MCF 10A (cell line): ENCODE results near the gene RALGDS. TPM values are rescaled to one million over a fixed set of nuclear protein-coding genes. Genes with fewer than 3 reads are reported as not detected.
"Not testable (repeated sequence)": the region's sequence is repeated elsewhere in the genome, so short reads cannot be mapped to it uniquely, and the experiment has no call there.

Experiments
- BruUV-seq: library from RNA; stranded (reverse); fragments of 400-500 nt; replicated peaks from 2 replicates; lab custom pipeline; 2021; lab: Mats Ljungman, UMichigan
- CTCF ChIA-PET: fragments of 300-600 bp; sonication (Branson Sonifier 250); formaldehyde crosslinking; extraction: SDS; loops from one replicate; lab custom pipeline; 2021; ENCODE audit warnings: antibody characterized with exemption, inconsistent platforms; lab: Yijun Ruan, JAX
- POLR2A ChIA-PET: fragments of 300-600, 350-650 bp; sonication (Branson Sonifier 250); formaldehyde crosslinking; extraction: SDS; loops from one replicate; lab custom pipeline; 2020; ENCODE audit warnings: antibody characterized with exemption, inconsistent platforms; lab: Yijun Ruan, JAX
- DNase-seq: peaks from one replicate; pipeline ENCODE4 v3.0.0-alpha.2; 2018; ENCODE audit not compliant: unreplicated experiment
- H3K27ac Mint-ChIP-seq: one replicate; pipeline ENCODE4 v1.8.0; 2022; ENCODE audit warnings: mild to moderate bottlenecking, low read depth, mixed read lengths; ENCODE audit not compliant: unreplicated experiment
- H3K27me3 Mint-ChIP-seq: one replicate; pipeline ENCODE4 v1.8.0; 2022; ENCODE audit warnings: mixed read lengths; ENCODE audit not compliant: insufficient read depth, unreplicated experiment
- H3K36me3 Mint-ChIP-seq: one replicate; pipeline ENCODE4 v1.8.0; 2022; ENCODE audit warnings: mild to moderate bottlenecking, moderate library complexity, mixed read lengths; ENCODE audit not compliant: insufficient read depth, unreplicated experiment
- H3K4me1 Mint-ChIP-seq: one replicate; pipeline ENCODE4 v1.8.0; 2022; ENCODE audit warnings: mixed read lengths; ENCODE audit not compliant: insufficient read depth, unreplicated experiment
- H3K4me3 Mint-ChIP-seq: one replicate; pipeline ENCODE4 v1.8.0; 2022; ENCODE audit warnings: mild to moderate bottlenecking, moderate library complexity, mixed read lengths; ENCODE audit not compliant: unreplicated experiment
- H3K9me3 Mint-ChIP-seq: one replicate; pipeline ENCODE4 v1.8.0; 2022; ENCODE audit warnings: mixed read lengths; ENCODE audit not compliant: unreplicated experiment
- CTCF ChIP-seq: fragments of 200-600 bp; IDR thresholded peaks from one replicate; pipeline ENCODE4 v1.8.0; 2022; ENCODE audit warnings: antibody characterized with exemption, mild to moderate bottlenecking; ENCODE audit not compliant: unreplicated experiment
- intact Hi-C: fragments of 100-400 bp; cut with micrococcal nuclease; formaldehyde crosslinking; loops from 2 replicates; pipeline ENCODE4 v1.14.1; 2022
- total RNA-seq: library from RNA; stranded (reverse); gene quantifications from 2 replicates; pipeline ENCODE4 v1.2.3, GENCODE V29; 2022

Gene RALGDS
- total RNA-seq, 1 experiment from 2014 or later: 14.2 TPM

GRCh38 chr9:133063500-133064231, 57.4 kb downstream of the RALGDS start:
- intact Hi-C loops: no loop called here
- Mint-ChIP-seq H3K36me3 (no peaks in the 10 kb centered on the region), H3K27ac (no peak overlapping the region), H3K9me3 (no peaks in the 10 kb centered on the region), H3K4me1 (peaks cover 6% of the 10 kb centered on the region), H3K4me3 (no peak overlapping the region), H3K27me3 (no peaks in the 10 kb centered on the region)
- no peak for TF ChIP-seq CTCF
- DNase-seq: no peak
- no TSS peak for BruUV-seq
- ChIA-PET CTCF (no interaction called here), POLR2A (interaction anchor here (0.6 to 1.2 kb wide), 2 partner anchors 86 to 1293 kb away, joined by 3 read pairs; no protein-coding TSS in a partner anchor)

- intact Hi-C loops: no loop called here
Observed at GRCh38 chr9:133063159-133063499, 57.9 kb downstream of the RALGDS start.

GRCh38 chr9:133062569-133062968, 58.5 kb downstream of the RALGDS start:
- CTCF ChIA-PET: not testable (repeated sequence)

More at GRCh38 chr9:133063159-133063499, 57.9 kb downstream of the RALGDS start:
- TF ChIP-seq CTCF: no peak
- H3K4me1 Mint-ChIP-seq: peaks cover 6% of the 10 kb centered on the region
- POLR2A ChIA-PET: interaction anchor here (0.6 kb wide), 1 partner anchor 1293 kb away, joined by 3 read pairs; no protein-coding TSS in a partner anchor
- H3K27ac Mint-ChIP-seq: no peak overlapping the region
- no peak overlapping the region for H3K4me3 Mint-ChIP-seq
- no TSS peak for BruUV-seq
- H3K9me3 Mint-ChIP-seq: no peaks in the 10 kb centered on the region
- DNase-seq: no peak
- H3K36me3 Mint-ChIP-seq: no peaks in the 10 kb centered on the region
- H3K27me3 Mint-ChIP-seq: no peaks in the 10 kb centered on the region
- CTCF ChIA-PET: no interaction called here

GRCh38 chr9:133061764-133062145, 59.3 kb downstream of the RALGDS start, which contains the start of gene CEL:
TSS of gene CEL (plus strand) at chr9:133061981. CDS start at chr9:133062003, 22 bp downstream.
- not testable (repeated sequence) for H3K36me3 Mint-ChIP-seq

More at GRCh38 chr9:133062569-133062968, 58.5 kb downstream of the RALGDS start:
- H3K36me3 Mint-ChIP-seq, H3K9me3 Mint-ChIP-seq, H3K27me3 Mint-ChIP-seq, POLR2A ChIA-PET, BruUV-seq, H3K27ac Mint-ChIP-seq, H3K4me3 Mint-ChIP-seq, intact Hi-C loops, DNase-seq, H3K4me1 Mint-ChIP-seq: not testable (repeated sequence)

GRCh38 chr9:133061019-133061763, 59.8 kb downstream of the RALGDS start:
- H3K9me3 Mint-ChIP-seq, H3K4me1 Mint-ChIP-seq, H3K36me3 Mint-ChIP-seq, H3K27me3 Mint-ChIP-seq, intact Hi-C loops, BruUV-seq, H3K4me3 Mint-ChIP-seq: not testable (repeated sequence)
- CTCF ChIA-PET: interaction anchor here (1.7 kb wide), 1 partner anchor 13 kb away, joined by 5 read pairs; no protein-coding TSS in a partner anchor
- POLR2A ChIA-PET: interaction anchor here (1.6 kb wide), 1 partner anchor 30 kb away, joined by 5 read pairs; the partner anchor contains the start of gene GTF3C5
- H3K27ac Mint-ChIP-seq: peak overlapping the region; percentile 62
- peak; percentile 10 for DNase-seq

More at GRCh38 chr9:133061764-133062145, 59.3 kb downstream of the RALGDS start, which contains the start of gene CEL:
- H3K4me3 Mint-ChIP-seq, H3K9me3 Mint-ChIP-seq, CTCF ChIA-PET, H3K4me1 Mint-ChIP-seq, BruUV-seq, DNase-seq, intact Hi-C loops, POLR2A ChIA-PET, H3K27me3 Mint-ChIP-seq: not testable (repeated sequence)
- peak within 1 kb of the TSS; percentile 62 for H3K27ac Mint-ChIP-seq
